OCI-LY3 (cell line): ENCODE measurements around the gene CTNNBL1.

Source experiments
- EZH2phosphoT487 ChIP-seq: fragments of 200-600 bp; shearing (Covaris generic); IDR thresholded peaks from 2 replicates; pipeline ENCODE4 v1.6.1; 2018; ENCODE audit warnings: antibody characterized with exemption, mixed run types, low read depth
- TF ChIP-seq, protein P1 (sequence below): fragments of 200-600, 300-600 bp; sonication (generic); IDR thresholded peaks from 2 replicates; pipeline ENCODE4 v1.5.1; 2014; ENCODE audit warnings: antibody characterized with exemption, low read length, low read depth

- TF ChIP-seq, protein P1, sequence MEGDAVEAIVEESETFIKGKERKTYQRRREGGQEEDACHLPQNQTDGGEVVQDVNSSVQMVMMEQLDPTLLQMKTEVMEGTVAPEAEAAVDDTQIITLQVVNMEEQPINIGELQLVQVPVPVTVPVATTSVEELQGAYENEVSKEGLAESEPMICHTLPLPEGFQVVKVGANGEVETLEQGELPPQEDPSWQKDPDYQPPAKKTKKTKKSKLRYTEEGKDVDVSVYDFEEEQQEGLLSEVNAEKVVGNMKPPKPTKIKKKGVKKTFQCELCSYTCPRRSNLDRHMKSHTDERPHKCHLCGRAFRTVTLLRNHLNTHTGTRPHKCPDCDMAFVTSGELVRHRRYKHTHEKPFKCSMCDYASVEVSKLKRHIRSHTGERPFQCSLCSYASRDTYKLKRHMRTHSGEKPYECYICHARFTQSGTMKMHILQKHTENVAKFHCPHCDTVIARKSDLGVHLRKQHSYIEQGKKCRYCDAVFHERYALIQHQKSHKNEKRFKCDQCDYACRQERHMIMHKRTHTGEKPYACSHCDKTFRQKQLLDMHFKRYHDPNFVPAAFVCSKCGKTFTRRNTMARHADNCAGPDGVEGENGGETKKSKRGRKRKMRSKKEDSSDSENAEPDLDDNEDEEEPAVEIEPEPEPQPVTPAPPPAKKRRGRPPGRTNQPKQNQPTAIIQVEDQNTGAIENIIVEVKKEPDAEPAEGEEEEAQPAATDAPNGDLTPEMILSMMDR = no peak
- no peak for TF ChIP-seq EZH2phosphoT487
Observed at GRCh38 chr20:37828684-37829083, 134.9 kb downstream of the CTNNBL1 start.
